Activated T-cell treated with anti-CD3 and anti-CD28 coated beads, Interleukin-2, amount 50 U/mL, for 4 hours (primary cell): ENCODE measurements around the gene ACTR3. TPM values are rescaled to one million over a fixed set of nuclear protein-coding genes. Genes with fewer than 3 reads are reported as not detected.

Experiments
- ATAC-seq, 2 donors: fragments of 200-7000 bp; cut with Tn5 transposase; one replicate each; pipeline ENCODE4 v1.10.0; 2021
- DNase-seq: peaks from one replicate; pipeline ENCODE4 v3.0.0-alpha.2; 2020
- H3K27me3 Mint-ChIP-seq: one replicate; pipeline ENCODE4 v1.8.0; 2021; ENCODE audit warnings: low read depth, mixed read lengths
- H3K36me3 Mint-ChIP-seq: one replicate; pipeline ENCODE4 v1.8.0; 2022; ENCODE audit warnings: mixed read lengths; ENCODE audit not compliant: insufficient read depth
- H3K4me1 Mint-ChIP-seq: one replicate; pipeline ENCODE4 v1.8.0; 2021; ENCODE audit warnings: low read depth, mixed read lengths
- H3K4me3 Mint-ChIP-seq: one replicate; pipeline ENCODE4 v1.8.0; 2021; ENCODE audit warnings: mild to moderate bottlenecking, moderate library complexity, mixed read lengths
- H3K9me3 Mint-ChIP-seq: one replicate; pipeline ENCODE4 v1.8.0; 2021; ENCODE audit warnings: mixed read lengths
- total RNA-seq, 3 donors: library from RNA; stranded (reverse); gene quantifications; one replicate each; pipeline ENCODE4 v1.2.1, GENCODE V29; 2021

ACTR3 gene
- total RNA-seq, 3 donors from 2014 or later, result 517 to 534 (median 529) TPM

GRCh38 chr2:113858764-113859163 is 31.1 kb upstream of the ACTR3 start:
- peaks cover 7% of the 10 kb centered on the region for H3K4me1 Mint-ChIP-seq
- no peak overlapping the region for H3K4me3 Mint-ChIP-seq
- H3K36me3 Mint-ChIP-seq, result peaks cover 15% of the 10 kb centered on the region
- no peak for DNase-seq
- no peaks in the 10 kb centered on the region for H3K9me3 Mint-ChIP-seq
- H3K27me3 Mint-ChIP-seq, result no peaks in the 10 kb centered on the region
- no peak for ATAC-seq

DNA sequence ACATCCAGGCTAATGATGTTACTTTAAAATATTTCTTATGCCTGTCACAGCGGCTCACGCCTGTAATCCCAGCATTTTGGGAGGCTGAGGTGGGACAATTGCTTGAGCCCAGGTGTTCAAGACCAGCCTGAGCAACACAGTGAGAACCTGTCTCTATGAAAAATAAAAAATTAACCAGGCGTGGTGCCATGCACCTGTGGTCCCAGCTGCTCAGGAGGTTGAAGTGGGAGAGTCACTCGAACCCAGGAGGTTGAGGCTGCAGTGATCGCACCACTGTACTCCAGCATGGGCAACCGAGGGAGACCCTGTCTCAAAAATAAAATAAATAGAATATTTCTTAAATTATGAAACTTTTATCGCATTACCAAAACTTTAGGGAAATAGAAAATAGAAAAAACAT is 28.1 kb upstream of the ACTR3 start:
- Mint-ChIP-seq H3K9me3 (no peaks in the 10 kb centered on the region), H3K27me3 (no peaks in the 10 kb centered on the region), H3K36me3 (peaks cover 9% of the 10 kb centered on the region)

GRCh38 chr2:113863144-113863543 is 26.7 kb upstream of the ACTR3 start:
- ATAC-seq (no peak), DNase-seq (no peak)
- Mint-ChIP-seq H3K4me1 (peaks cover 10% of the 10 kb centered on the region), H3K4me3 (no peak overlapping the region), H3K9me3 (no peaks in the 10 kb centered on the region), H3K36me3 (peaks cover 7% of the 10 kb centered on the region), H3K27me3 (no peaks in the 10 kb centered on the region)

More for the DNA sequence above, 28.1 kb upstream of the ACTR3 start:
- Mint-ChIP-seq H3K4me3 (no peak overlapping the region), H3K4me1 (peaks cover 7% of the 10 kb centered on the region)
- DNase-seq (no peak), ATAC-seq (no peak)

DNA sequence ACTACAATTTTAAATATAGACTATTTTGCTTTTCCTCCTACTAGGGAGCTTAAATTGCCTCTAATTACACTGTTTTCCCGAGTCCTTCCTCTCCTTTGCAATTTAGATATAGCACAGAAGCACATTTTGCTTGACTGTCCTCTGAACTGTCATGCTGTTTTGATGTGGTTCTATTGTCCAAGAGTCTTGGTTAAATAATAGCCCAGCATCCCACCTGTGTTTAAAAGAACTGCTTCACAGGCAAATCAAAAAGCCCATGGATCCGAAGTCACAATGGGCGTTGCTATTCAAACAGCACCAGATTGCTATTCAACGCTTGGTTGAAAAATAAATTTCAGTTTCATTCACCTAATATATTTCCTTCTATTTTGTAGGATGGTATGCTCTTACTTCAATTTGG is 22.3 kb upstream of the ACTR3 start:
- no peak for ATAC-seq
- Mint-ChIP-seq H3K36me3 (no peaks in the 10 kb centered on the region), H3K27me3 (no peaks in the 10 kb centered on the region), H3K4me3 (no peak overlapping the region), H3K4me1 (peaks cover 13% of the 10 kb centered on the region), H3K9me3 (no peaks in the 10 kb centered on the region)
- DNase-seq, result no peak

GRCh38 chr2:113869253-113869652 is 20.6 kb upstream of the ACTR3 start:
- Mint-ChIP-seq H3K9me3 (no peaks in the 10 kb centered on the region), H3K27me3 (no peaks in the 10 kb centered on the region), H3K4me3 (no peak overlapping the region), H3K36me3 (no peaks in the 10 kb centered on the region), H3K4me1 (peaks cover 17% of the 10 kb centered on the region)
- DNase-seq (no peak), ATAC-seq (no peak)

DNA sequence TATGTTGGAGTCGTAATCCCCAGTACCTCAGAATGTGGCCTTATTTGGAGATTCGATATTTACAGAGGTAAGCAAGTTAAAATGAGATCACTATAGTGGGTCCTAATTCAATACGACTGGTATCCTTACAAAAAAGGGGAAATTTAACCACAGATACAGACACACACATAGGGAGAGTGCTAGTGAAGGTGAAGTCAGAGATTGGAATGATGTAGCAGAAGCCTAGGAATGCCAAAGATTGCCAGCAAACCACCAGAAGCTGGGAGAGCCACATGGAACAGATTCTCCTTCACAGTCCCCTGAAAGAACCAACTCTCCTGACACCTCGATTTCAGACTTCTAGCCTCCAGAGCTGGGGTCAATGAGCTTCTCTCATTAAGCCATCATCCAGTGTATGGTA is 17.7 kb upstream of the ACTR3 start:
- DNase-seq (no peak), ATAC-seq (no peak)
- Mint-ChIP-seq H3K36me3 (no peaks in the 10 kb centered on the region), H3K27me3 (no peaks in the 10 kb centered on the region), H3K4me1 (peaks cover 32% of the 10 kb centered on the region), H3K4me3 (no peak overlapping the region), H3K9me3 (no peaks in the 10 kb centered on the region)

DNA sequence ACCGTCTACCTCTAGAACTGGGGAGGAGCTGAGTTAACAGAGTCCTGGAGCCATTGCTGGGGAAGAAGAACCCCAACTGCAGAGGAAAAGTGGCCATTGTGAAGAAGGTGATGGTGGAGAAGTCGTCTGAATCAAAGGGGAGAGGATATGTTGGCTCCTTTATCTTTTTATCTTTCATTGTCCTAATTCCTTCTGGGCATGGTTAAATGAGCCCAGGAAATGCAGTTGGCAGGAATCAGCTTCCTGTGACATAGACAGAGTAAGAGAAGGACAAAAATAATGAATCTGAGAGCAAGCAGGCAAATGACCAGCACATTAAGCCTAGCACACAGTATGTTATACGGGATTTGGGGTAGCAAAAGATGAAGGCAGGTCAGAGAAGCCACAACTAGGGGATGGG is 16.0 kb upstream of the ACTR3 start:
- DNase-seq (no peak), ATAC-seq (no peak)
- Mint-ChIP-seq H3K27me3 (no peaks in the 10 kb centered on the region), H3K4me1 (peaks cover 37% of the 10 kb centered on the region), H3K36me3 (no peaks in the 10 kb centered on the region), H3K4me3 (no peak overlapping the region), H3K9me3 (no peaks in the 10 kb centered on the region)

DNA sequence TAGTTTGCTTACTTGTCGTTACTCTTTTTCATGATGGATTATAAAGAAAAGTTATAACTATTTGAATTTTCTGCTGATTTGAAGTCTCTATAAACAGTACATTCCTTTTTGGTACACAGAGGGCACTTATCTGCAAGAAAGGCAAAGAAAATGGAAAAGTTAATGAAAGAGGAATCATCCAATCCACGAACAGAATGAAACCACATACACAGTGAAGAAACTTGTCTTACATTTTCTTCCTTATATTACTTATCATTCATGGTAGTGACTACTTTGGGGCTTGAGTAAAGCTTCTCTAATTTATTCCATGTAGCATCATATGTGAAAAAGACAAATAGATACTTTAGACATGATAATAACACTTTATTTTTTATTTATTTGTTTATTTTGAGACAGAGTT is 14.8 kb upstream of the ACTR3 start:
- Mint-ChIP-seq H3K4me3 (no peak overlapping the region), H3K9me3 (no peaks in the 10 kb centered on the region), H3K4me1 (peaks cover 40% of the 10 kb centered on the region), H3K27me3 (no peaks in the 10 kb centered on the region), H3K36me3 (no peaks in the 10 kb centered on the region)
- ATAC-seq (no peak), DNase-seq (no peak)

GRCh38 chr2:113876503-113877387 is 13.1 kb upstream of the ACTR3 start:
- peak; percentile 90 to 91 for ATAC-seq
- H3K9me3 Mint-ChIP-seq, result no peaks in the 10 kb centered on the region
- H3K27me3 Mint-ChIP-seq, result no peaks in the 10 kb centered on the region
- peak; percentile 61 for DNase-seq
- H3K4me3 Mint-ChIP-seq, result peak overlapping the region; percentile 59
- no peaks in the 10 kb centered on the region for H3K36me3 Mint-ChIP-seq
- peaks cover 43% of the 10 kb centered on the region for H3K4me1 Mint-ChIP-seq

- Mint-ChIP-seq H3K9me3 (no peaks in the 10 kb centered on the region), H3K4me1 (peaks cover 43% of the 10 kb centered on the region), H3K4me3 (peak overlapping the region; percentile 6), H3K36me3 (no peaks in the 10 kb centered on the region), H3K27me3 (no peaks in the 10 kb centered on the region)
- ATAC-seq (no peak), DNase-seq (no peak)
These were observed 11.9 kb upstream of the ACTR3 start for GRCh38 chr2:113877711-113878598.

GRCh38 chr2:113878743-113879142 is 11.1 kb upstream of the ACTR3 start:
- Mint-ChIP-seq H3K36me3 (no peaks in the 10 kb centered on the region), H3K9me3 (no peaks in the 10 kb centered on the region), H3K27me3 (no peaks in the 10 kb centered on the region), H3K4me3 (no peak overlapping the region), H3K4me1 (peaks cover 39% of the 10 kb centered on the region)
- ATAC-seq (no peak), DNase-seq (no peak)

DNA sequence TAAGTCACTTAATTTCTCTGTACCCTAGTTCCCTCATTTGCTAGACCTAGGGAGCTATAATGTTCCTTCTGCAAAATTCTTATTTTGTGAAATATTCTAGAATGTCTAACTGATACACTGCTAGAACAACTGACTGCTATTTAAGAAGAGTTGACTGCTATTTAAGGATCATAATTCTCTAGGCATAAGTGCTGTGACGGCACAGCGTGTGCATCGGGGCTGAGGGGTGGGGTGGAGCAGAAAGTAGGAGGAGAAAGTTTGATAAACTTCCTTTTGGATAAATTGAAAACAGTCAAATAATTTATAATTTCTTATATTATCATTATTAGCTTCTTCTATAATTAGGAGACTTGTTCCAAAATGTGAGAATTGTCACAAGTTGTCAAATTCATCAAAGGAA is 10.4 kb upstream of the ACTR3 start:
- no peaks in the 10 kb centered on the region for H3K27me3 Mint-ChIP-seq
- no peaks in the 10 kb centered on the region for H3K36me3 Mint-ChIP-seq
- H3K4me1 Mint-ChIP-seq, result peaks cover 35% of the 10 kb centered on the region
- ATAC-seq (no peak), DNase-seq (no peak)
- H3K4me3 Mint-ChIP-seq, result no peak overlapping the region
- no peaks in the 10 kb centered on the region for H3K9me3 Mint-ChIP-seq

DNA sequence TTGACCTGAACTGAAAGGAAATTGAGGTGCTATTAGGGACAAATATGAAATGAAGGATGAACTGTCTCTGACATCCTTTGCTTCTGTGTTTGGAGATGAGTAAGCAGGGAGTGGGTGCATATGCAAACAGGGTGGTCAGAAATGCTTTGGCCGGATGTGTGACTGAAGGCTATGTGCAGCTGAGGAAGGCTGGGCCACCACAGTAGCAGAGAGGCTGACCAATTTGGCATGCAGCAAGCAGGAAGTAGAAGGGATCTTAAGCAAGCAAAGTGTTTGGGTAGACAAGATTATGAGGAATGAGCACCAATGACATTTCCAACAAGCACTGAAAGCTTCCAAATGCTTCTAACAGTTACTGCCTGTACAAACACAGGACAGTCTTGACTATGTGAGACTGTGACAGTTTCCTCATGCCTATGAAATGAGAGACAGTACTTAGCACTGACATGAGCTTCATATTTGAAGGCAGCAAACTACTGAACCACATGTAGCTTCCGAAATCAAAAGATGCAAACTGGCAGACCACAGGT is 3.3 kb upstream of the ACTR3 start:
- peaks cover 5% of the 10 kb centered on the region for H3K36me3 Mint-ChIP-seq
- peaks cover 44% of the 10 kb centered on the region for H3K4me1 Mint-ChIP-seq

DNA sequence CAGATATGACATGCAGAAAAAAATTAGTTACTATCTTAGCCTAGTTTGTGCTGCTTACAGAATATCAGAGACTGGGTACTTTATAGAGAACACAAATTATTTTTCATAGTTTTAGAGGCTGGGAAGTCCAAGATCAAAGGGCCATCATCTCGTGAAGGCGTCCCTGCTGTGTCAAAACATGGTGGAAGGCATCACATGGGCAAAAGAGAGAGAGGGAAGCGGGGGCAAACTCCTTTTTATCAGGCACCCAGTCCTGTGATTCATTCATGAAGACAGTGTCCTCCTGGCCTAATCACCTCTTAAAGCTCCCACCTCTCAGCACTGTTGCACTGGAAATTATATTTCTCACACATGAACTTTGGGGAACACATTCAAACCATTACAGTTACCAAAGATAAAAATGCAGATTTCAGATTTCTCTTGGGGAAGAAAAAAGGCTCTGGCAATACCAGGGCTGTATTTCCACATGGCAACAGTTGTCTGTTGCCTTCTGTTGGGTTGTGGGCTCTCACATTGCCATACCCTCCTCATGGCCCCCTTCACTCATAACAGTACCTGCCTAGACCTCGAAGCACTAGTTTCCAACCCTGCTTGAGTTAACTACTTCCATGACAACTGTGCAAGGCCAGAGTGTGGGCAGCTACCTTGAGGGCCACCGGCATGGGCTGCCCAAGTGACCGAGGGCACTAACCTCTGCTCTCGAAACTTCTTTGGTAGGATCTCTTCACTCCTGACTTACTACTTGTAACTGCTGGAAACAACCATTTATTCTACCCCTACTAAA is 2.7 kb upstream of the ACTR3 start:
- H3K27me3 Mint-ChIP-seq, result no peaks in the 10 kb centered on the region
- DNase-seq (no peak), ATAC-seq (no peak)
- no peaks in the 10 kb centered on the region for H3K9me3 Mint-ChIP-seq
- H3K4me1 Mint-ChIP-seq, result peaks cover 50% of the 10 kb centered on the region
- peak overlapping the region; percentile 50 for H3K4me3 Mint-ChIP-seq
- H3K36me3 Mint-ChIP-seq, result peaks cover 10% of the 10 kb centered on the region

More for the DNA sequence above, 3.3 kb upstream of the ACTR3 start:
- peak in 1 of 2 donors; percentile 11 for ATAC-seq
- Mint-ChIP-seq H3K4me3 (peak overlapping the region; percentile 50), H3K9me3 (no peaks in the 10 kb centered on the region), H3K27me3 (no peaks in the 10 kb centered on the region)
- no peak for DNase-seq
